ENCODE data around the gene S100A13.
A peak's percentile ranks its signal among the peaks of the same experiment; 100 is the strongest.
"Not testable (repeated sequence)": the region's sequence is repeated elsewhere in the genome, so short reads cannot be mapped to it uniquely, and the experiment has no call there.

Gene S100A13

DNA sequence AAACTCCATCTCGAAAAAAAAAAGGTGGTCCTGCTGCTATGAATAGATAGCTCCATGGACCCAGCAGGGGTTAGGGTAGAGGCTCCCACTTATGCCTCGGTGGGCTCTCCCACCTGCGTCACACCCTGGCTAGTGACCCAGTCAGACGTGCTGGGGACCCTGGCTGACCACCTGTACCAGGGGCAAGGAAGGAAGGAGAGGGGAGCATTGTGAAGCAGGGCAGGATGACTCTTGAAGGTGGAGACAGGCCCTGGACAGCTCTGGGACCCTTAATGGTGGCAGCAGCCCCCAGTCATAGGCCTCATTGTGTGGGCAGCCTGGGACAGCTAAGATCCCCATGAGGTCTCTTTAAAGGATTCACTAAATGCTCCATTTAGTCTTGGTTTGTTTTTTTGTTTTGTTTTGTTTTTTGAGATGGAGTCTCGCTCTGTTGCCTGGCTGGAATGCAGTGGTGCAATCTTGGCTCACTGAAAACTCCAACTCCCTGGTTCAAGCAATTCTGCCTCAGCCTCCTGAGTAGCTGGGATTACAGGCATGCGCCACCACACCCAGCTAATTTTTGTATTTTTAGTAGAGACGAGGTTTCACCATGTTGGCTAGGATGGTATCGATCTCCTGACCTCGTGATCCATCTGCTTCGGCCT lies 20.8 kb upstream of the S100A13 start:
- no peak for DNase-seq

DNA sequence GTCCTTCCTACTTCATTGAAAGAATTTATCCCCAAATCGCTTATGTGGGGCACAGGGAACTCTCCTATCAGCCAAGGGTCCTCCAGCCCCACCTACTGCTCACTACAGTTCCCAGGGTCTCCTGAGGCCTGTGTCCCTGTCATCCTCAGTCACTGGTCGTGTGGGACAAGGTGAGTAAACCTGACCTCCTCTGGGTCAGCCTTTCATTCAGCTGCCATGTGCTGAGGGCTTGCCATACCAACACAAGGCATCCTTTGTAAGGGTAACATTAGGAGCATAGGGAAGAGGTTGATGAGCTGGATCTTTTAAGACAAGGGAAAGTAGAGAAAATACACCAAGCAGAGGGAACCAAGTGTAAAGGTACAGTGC lies 20.0 kb upstream of the S100A13 start:
- no peak for DNase-seq

DNA sequence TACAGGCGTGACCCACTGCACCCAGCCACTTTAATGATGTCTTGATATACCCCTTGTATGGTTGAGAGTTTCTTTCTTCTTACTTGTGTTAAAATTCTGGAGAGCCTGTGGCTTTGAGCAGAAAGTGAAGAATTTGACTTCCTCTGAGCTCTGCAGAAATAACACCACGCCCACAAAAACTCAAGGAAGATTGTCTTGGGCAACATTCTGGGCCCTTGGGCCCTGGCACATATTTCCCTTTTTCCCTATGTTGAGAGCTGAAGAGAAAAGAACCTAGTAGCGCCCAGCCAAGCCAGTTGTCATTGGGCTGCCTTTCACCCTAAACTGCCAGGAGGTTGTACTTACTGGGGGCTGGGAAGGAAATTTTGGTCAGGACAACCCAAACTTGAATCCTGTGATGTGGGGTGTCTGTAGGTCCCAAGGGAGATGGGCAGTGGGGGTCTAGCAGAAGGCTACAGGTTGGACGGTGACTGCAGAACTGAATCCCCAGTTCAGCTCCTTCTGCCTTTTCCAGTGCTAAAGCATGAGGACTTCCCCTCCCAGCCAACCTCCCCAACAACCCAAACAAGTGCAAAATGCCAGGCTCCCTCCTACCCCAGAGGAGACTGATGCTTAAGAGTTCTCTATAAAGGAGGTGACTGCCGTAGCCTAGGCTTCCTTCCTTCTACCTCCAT lies 19.5 kb upstream of the S100A13 start:
- peak; percentile 80 to 88 (median 82) for DNase-seq

DNA sequence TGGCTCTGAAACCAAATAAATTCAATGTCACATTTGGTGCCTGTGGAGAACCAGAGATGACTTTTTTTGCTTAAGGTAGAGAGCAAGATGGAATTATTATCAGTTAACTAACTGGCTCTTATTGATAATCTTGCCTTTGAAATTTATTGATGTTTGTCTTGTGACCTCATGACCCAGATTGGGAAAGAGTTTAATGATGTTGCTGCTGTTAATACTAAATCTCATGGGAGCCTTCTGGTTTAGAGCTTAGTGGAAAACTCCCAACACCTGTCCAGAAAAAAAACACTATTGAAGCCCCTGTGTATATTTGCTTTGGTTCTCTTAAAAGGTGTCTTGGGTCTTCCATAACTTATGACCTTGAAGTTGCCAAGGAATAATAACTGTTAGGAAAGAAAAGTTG lies 16.5 kb upstream of the S100A13 start:
- no peak for DNase-seq

DNA sequence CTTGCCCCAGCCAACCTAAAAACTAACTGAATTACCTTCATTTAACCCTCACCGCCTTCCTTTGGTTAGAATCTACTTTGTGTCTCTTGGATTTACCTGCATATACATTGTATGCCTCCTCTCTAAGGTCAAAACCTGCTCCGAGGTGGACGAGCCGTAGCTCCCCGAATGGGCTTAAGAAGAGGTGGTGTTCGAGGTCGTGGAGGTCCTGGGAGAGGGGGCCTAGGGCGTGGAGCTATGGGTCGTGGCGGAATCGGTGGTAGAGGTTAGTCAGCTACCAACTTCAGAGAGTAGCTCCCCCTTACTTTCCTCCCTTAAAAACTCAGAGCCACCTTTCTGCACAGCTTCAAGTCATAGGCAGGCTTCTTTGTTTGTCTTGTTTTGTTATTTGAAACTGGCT lies 15.8 kb upstream of the S100A13 start:
- DNase-seq, result no peak

DNA sequence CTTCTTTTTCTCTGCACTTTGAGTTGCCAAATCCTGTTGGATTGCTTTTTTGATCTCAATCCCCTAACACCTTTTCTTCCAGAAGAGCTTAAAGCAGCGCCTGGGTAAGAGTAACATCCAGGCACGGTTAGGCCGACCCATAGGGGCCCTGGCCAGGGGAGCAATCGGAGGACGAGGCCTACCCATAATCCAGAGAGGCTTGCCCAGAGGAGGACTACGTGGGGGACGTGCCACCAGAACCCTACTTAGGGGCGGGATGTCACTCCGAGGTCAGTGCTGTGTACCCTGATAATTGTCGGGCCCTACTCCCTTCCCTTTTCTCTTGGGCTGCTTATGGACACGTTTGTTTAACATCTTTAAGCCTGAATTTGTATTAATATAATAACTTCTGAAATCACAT lies 14.9 kb upstream of the S100A13 start:
- no peak for DNase-seq

DNA sequence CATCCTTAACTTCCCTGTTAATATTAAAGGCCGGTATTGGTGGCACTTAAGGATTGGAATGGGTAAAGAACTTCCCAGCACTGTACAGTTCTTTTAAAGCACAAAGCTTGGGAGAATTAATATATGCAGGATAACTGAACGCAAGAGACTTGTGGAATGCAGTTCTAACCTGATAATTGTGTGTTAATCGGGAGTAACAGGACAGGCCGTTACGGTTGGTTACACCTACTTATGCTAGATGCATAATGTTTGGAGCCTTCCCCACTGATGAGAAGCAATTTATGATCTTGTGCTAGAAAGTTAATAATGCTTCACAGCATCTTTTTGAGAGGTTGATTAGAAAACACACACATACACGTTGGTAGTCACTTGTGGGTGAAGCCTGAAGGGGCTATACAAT lies 13.6 kb upstream of the S100A13 start:
- DNase-seq, result no peak

DNA sequence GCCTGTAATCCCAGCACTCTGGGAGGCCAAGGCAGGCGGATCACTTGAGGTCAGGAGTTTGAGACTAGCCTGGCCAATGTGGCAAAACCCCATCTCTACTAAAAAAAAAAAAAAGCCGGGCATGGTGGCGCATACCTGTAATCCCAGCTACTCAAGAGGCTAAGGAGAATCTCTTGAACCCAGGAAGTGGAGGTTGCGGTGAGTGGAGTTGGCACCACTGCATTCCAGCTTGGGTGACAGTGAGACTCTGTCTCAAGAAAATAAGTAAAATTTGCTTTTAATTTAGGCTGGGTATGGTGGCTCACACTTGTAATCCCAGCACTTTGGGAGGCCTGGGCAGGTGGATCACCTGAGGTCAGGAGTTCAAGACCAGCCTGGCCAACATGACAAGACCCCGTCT lies 12.9 kb upstream of the S100A13 start:
- DNase-seq, result not testable (repeated sequence)

DNA sequence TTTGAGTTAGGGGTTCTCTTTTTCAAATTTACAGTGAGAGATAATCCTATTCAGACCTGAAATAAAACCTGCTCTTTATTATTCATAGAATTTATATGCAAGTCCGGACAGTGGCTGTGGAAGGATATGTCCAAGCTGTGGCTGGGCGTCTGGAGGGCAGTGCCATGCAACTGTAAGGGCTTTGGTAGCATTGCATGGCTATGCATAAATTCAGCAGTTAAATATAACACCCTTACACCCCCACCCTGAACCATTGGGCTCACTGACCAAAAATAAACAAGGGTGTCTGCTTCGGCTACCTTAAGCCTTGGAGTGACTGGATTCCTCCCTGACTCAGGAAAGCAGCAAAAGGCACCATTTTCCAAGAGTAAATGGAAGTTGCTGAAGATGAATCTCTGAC lies 12.0 kb upstream of the S100A13 start:
- no peak for DNase-seq

DNA sequence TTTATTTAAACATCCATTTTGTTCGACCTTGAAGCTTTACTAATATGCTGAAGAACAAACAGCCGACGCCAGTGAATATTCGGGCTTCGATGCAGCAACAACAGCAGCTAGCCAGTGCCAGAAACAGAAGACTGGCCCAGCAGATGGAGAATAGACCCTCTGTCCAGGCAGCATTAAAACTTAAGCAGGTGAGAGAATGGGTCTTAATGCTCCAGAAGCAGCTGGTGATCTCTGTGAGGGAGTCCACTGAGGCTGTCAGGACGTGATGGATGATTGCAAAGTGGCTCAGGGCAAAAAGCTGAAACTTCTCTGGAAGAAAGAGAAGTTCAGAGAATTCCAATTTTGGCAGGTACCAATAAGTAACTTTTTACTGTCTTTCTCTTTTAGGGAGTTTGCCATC lies 11.0 kb upstream of the S100A13 start:
- DNase-seq, result no peak

DNA sequence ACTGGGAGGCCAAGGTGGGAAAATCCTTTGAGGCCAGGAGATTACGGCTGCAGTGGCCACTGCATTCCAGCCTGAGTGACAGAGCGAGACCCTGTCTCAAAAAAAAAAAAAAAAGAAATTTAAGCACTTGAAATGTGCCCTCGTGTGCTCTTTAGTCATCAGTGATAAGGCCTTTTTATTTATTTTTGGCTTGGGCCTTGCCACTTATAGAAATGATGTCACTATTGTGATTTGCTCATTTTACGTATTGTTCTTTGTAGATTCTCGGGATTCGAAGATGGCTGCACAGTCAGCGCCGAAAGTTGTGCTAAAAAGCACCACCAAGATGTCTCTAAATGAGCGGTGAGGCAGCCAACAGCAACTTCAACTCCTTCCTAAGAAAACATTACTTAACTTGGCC lies 9.0 kb upstream of the S100A13 start:
- no peak for DNase-seq

DNA sequence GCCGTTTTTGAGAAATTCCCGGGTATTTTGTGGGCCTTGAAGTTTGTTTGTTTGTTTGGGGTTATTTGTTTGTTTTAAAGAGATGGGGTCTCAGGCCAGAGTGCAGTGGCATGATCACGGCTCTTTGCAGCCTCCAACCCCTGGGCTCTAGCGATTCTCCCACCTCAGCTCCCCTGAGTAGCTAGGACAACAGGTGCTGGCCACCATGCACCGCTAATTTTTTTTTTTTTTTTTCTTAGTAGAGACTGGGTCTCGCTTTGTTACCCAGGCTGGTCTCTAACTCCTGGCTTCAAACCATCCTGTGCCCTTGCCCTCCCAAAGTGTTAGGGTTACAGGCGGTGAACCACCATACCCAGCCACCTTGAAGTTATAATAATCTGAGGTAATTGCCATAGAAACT lies 8.6 kb upstream of the S100A13 start:
- DNase-seq, result no peak

DNA sequence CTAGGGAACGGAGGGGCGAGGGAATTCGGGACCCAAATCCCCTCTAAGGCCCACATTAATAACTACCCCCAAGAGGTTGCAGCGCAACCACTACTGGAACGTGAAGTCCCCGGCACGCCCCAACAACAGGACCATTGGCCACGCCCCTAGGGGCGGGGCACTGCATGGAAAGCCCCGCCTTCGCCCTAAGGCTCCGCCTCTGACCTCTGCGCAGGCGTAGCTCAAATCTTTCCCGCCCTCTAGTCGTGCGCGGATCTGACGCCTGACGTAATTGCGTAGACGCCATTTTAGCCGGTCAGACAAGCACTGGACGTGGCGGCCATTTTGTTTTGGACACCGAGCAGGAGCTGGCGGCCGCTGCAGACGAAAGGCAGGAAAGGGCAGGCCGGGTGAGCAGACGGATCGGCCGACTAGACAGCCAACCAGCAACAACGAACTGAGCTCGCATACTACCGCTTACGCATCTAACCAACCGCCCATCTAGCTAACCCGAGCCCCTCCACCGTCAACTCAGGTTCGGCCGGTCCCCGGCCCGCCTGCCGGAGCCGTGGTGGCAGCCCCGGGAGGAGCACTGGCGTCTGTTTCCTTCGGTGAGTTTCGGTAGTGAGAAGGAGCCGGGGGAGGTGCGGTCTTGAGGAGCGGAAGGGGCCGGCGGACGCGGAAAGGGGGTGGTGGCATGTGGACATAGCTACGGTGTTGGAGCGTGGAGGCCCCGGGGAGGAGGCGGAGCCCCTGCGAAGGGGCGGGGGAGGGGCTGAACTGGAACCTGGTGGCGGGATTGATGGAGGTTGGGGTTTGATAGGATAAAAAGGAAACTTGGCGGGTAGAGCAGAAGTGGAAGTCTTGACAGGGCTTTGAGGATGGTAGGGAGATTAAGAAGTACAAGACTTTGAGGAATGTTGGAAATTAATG lies 6.7 kb upstream of the S100A13 start, which contains the start of gene CHTOP:
Gene CHTOP (plus strand): TSS at position 313 of the 912 bp plus-strand sequence. CDS start 2,523 bp downstream, outside the sequence.
- peak; percentile 99 to 100 (median 100) for DNase-seq

DNA sequence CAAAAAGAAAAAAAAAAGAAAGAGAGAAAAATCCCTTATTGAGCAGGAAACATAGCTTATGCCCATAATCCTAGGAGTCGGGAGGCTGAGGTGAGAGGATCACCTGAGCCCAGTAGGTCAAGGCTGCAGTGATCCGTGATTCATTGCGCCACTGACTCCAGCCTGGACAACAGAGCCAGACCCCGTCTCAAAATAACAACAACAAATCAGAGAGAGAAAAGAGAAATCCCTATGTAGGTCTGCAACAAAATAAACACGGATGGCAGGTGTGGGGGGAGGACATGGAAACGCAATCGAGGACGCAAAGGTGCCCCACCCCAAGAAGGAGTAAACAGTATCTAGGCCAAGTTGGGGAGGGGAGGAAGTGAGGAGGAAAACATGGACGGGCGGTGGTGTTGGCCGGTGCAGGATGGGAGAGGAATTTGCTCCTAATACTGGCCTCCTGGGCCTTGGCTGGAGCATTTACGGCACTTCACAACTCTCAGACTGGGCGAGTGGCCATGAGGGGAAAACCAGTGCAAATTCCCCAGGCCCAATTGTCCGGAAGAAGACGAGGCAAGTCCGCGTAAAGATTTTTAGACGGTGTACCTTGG lies 6.0 kb upstream of the S100A13 start:
- no peak for DNase-seq

DNA sequence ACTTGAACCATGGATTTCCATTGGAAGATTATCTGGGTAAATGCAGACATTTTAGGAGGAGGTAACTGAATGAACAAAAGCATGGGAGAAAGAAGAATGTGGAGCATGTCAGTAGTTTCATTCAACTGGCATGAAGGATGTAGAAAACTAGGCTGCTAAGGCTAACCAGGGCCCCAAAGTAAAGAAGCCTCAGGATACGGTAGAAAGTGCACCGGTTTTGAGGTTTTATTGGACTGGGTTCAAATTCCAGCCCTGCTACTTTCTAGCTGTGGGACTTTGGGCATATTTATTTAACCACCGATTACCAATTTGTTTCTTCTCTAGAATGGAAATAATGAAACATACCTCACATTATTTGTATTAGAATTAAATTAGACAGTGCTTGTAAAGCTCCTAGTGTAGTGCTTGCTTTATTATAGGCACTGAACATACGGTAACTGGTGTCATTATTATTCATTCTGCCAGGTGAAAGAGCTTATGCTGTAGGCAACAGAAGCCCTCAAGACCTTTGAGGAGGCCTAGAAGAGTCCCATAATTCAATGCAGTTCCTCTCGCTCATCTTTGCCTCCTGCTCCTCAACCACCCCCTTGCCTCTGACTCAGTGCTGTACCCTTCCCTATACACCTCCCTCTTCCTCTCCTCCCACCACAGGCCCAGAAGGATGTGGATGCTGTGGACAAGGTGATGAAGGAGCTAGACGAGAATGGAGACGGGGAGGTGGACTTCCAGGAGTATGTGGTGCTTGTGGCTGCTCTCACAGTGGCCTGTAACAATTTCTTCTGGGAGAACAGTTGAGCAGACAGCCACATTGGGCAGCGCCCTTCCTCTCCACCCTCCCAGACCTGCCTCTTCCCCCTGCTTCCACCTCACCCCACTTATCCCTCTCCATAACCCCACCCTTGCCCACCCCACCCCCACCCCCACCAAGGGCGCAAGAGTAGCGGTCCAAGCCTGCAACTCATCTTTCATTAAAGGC lies 4.0 kb upstream of the S100A13 start:
- no peak for DNase-seq

DNA sequence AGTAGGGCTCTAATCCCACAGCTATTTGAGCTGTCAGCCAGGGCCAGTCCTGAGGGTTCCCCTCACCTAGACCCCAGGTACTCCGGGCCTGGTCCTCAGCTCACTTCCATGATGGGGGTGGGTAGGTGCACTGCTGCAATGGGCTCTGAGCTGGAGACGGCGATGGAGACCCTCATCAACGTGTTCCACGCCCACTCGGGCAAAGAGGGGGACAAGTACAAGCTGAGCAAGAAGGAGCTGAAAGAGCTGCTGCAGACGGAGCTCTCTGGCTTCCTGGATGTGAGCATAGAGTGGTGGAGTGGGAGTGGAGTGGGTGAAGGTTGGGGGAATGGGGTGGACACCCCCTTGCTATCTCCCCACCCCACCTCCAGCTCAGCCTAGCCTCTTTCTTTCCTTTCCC lies 3.1 kb upstream of the S100A13 start:
- no peak for DNase-seq

DNA sequence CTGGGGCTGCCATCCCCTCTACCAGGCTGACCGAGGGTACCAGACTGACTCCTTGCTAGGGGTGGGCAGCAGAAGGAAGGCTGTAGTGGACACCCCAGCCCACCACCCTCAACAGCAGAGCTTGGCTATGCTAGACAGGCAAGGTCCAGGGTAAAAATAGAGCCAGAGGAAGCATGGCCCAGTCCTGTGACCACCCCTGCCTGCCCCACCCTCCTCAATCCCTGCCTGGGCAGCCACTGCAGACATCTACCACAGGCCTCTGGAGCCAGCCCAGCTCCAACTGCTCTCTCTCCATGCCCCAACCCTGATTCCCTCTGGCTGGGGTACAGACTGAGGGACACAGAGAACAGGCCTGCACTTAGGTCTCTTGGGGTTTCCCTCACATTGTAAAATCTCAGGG lies 2.7 kb upstream of the S100A13 start:
- no peak for DNase-seq

DNA sequence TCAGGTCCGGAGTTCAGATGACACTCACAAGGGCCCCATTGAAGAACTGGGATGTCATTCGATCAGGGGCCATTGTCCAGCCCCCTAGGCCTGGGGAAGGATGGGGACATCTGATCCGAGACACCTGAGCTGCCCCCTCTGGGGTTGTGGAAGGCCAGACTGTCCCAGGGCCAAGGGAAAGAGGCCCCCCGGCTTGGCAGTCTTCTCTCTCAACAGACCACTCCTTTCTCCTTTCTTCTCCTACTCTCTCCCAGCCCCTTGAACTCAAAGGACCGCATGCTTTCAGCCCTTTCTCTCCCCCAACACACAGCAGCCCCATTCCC lies 2.0 kb upstream of the S100A13 start:
- no peak for DNase-seq

DNA sequence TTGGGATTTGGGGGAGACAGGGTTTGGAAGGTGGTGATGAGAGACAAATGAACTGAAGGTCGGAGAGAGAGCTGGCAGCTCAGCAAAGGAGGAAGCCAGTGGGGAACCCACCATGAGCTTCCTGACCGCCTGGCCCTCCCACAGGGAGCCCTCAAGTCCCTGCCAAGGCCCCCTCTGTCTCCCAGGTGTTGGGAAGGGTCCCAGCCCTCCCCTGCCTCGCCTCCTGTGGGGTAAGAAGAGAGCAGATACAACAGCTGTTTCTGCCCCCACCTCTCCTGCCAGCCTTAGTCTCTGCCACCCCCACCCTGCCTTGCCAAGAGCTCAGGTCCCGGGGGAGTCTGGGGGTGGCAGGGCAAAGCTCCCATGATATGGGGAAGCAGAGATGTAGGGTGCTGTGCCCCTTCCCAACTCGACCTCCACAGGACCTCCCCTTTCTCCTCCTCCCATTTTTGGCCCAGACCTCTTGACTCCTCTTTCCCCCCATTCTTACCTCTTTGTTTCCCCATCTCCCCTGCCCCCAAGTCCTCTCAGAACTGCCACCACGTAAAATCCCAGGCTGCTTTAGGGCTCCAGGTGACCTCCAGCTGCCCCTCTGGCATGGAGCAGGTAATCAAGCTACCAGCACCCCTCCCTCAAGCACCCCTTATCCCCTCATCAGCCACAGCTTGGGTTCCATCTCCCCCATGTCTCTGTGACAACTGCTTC lies 1.5 kb upstream of the S100A13 start:
- no peak for DNase-seq

DNA sequence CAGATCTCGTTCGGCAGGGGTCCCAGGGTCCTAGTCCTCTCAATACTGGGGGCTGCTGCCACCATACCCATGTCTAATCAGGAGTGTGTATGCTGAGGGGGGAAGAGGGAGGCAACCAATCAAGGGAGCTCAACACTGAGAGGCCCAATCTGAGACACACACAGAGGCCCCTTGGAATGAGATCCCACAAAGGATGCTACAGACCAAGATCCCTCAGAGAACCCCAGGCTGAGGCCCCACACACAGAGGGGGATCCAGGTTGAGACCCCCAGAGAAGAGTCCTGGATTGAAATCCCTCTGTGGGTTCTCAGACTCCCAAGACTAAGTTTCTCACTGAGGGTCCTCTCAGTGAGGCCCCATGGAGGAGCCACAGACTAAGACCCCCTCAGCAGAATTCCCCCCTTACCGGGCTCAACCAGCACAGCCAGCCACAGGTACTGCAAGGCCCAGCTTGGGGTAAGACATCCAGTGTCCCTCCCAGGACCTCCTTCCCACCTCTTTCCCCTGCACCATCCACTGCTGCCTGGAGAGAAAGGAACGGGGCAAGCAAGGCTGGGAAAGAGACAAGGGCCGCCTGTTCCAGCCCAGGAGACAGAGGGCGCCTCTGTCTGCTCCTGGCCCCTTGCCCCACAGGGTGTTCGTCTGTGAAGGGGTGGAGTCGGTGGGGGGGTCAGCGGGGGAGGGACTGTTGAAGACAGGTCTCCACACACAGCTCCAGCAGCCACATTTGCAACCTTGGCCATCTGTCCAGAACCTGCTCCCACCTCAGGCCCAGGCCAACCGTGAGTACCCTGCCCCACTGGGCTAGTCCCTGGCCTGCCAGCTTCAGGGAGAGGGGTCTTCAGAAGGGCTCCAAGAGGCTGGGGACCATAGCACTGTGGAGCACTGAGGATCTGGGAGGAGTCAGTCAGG lies 666 bp upstream of the S100A13 start, which contains the start of gene S100A1:
Gene S100A1 (plus strand): TSS at position 720 of the 912 bp plus-strand sequence. CDS start 2,088 bp downstream, outside the sequence.
- no peak for DNase-seq
